ENCODE measurements around the gene CEP70.
"Not testable (repeated sequence)": the region's sequence is repeated elsewhere in the genome, so short reads cannot be mapped to it uniquely, and the experiment has no call there.

- TF ChIP-seq, protein P1, sequence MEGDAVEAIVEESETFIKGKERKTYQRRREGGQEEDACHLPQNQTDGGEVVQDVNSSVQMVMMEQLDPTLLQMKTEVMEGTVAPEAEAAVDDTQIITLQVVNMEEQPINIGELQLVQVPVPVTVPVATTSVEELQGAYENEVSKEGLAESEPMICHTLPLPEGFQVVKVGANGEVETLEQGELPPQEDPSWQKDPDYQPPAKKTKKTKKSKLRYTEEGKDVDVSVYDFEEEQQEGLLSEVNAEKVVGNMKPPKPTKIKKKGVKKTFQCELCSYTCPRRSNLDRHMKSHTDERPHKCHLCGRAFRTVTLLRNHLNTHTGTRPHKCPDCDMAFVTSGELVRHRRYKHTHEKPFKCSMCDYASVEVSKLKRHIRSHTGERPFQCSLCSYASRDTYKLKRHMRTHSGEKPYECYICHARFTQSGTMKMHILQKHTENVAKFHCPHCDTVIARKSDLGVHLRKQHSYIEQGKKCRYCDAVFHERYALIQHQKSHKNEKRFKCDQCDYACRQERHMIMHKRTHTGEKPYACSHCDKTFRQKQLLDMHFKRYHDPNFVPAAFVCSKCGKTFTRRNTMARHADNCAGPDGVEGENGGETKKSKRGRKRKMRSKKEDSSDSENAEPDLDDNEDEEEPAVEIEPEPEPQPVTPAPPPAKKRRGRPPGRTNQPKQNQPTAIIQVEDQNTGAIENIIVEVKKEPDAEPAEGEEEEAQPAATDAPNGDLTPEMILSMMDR (IDR thresholded peaks at IDR 0.05) = not testable (repeated sequence)
- not testable (repeated sequence) for TF ChIP-seq POLR2A, EP300 (IDR thresholded peaks at IDR 0.05)
Measured at GRCh38 chr3:138597186-138597976, 3.3 kb upstream of the CEP70 start.
